H1 (cell line): ENCODE measurements around the gene HNRNPH2. TPM values are rescaled to one million over a fixed set of nuclear protein-coding genes. Genes with fewer than 3 reads are reported as not detected.

Experiments used
- ASH2L ChIP-seq: fragments of 200-600, 300-600 bp; sonication (generic); IDR thresholded peaks from one replicate; pipeline ENCODE4 v1.7.1; 2017; ENCODE audit warnings: low read length
- ATF2 ChIP-seq: IDR thresholded peaks from 2 replicates; pipeline ENCODE4 v1.6.1; 2012; ENCODE audit warnings: low read length, inconsistent platforms
- BCL11A ChIP-seq, 2 experiments: IDR thresholded peaks; one replicate each; pipeline ENCODE4 v1.6.1; 2011; ENCODE audit warnings: low read depth in 2 of 2, low read length in 2 of 2, mild to moderate bottlenecking in 2 of 2
- CHD1 ChIP-seq: IDR thresholded peaks from 2 replicates; pipeline ENCODE4 v1.6.1; 2012; ENCODE audit warnings: low read depth, low read length, improper control_type of control experiment
- CREB1 ChIP-seq: IDR thresholded peaks from 2 replicates; pipeline ENCODE4 v1.6.1; 2012; ENCODE audit warnings: inconsistent platforms
- E2F6 ChIP-seq: IDR thresholded peaks from 2 replicates; pipeline ENCODE4 v1.6.1; 2012; ENCODE audit warnings: inconsistent platforms
- GABPA ChIP-seq: IDR thresholded peaks from 2 replicates; pipeline ENCODE4 v1.6.1; 2011; ENCODE audit warnings: mild to moderate bottlenecking, low read length, moderate library complexity, borderline replicate concordance; ENCODE audit not compliant: insufficient read depth
- JUND ChIP-seq: IDR thresholded peaks from 2 replicates; pipeline ENCODE4 v1.6.1; 2011; ENCODE audit warnings: mild to moderate bottlenecking, improper control_type of control experiment, low read length
- KDM5A ChIP-seq: fragments of 200-600 bp; IDR thresholded peaks from 2 replicates; pipeline ENCODE4 v1.7.1; 2012; ENCODE audit warnings: mild to moderate bottlenecking, low read length, inconsistent platforms, mixed read lengths
- MAFK ChIP-seq: IDR thresholded peaks from 2 replicates; pipeline ENCODE4 v1.6.1; 2012; ENCODE audit warnings: low read depth, mild to moderate bottlenecking, improper control_type of control experiment, low read length
- NANOG ChIP-seq: IDR thresholded peaks from 2 replicates; pipeline ENCODE4 v1.6.1; 2011; ENCODE audit warnings: low read length, low read depth, mild to moderate bottlenecking, inconsistent platforms; ENCODE audit not compliant: insufficient read depth, poor library complexity, severe bottlenecking
- NRF1 ChIP-seq: IDR thresholded peaks from 2 replicates; pipeline ENCODE4 v1.6.1; 2011; ENCODE audit warnings: mild to moderate bottlenecking, low read depth, low read length, improper control_type of control experiment
- POLR2AphosphoS5 ChIP-seq: IDR thresholded peaks from 2 replicates; pipeline ENCODE4 v1.6.1; 2011; ENCODE audit warnings: low read depth, low read length
- RFX5 ChIP-seq: IDR thresholded peaks from 2 replicates; pipeline ENCODE4 v1.6.1; 2011; ENCODE audit warnings: low read depth, low read length, improper control_type of control experiment, borderline replicate concordance
- SIN3A ChIP-seq, 2 experiments: IDR thresholded peaks in 1 of 2; conservative IDR thresholded peaks in 1 of 2; 2 replicates each; pipeline ENCODE4 v1.6.1; 2011 to 2012; ENCODE audit warnings: low read length in 2 of 2, improper control_type of control experiment in 1 of 2, low read depth in 1 of 2, mild to moderate bottlenecking in 1 of 2
- SIX5 ChIP-seq: IDR thresholded peaks from 2 replicates; pipeline ENCODE4 v1.6.1; 2011; ENCODE audit warnings: mild to moderate bottlenecking, low read depth, low read length
- SP1 ChIP-seq: IDR thresholded peaks from 2 replicates; pipeline ENCODE4 v1.6.1; 2011; ENCODE audit warnings: low read depth, low read length
- SP2 ChIP-seq: IDR thresholded peaks from 2 replicates; pipeline ENCODE4 v1.6.1; 2012; ENCODE audit warnings: mild to moderate bottlenecking, low read length, inconsistent platforms
- SP4 ChIP-seq: IDR thresholded peaks from 2 replicates; pipeline ENCODE4 v1.6.1; 2012; ENCODE audit warnings: low read length, inconsistent platforms
- SUZ12 ChIP-seq: fragments of 200-600 bp; sonication (generic); IDR thresholded peaks from 2 replicates; pipeline ENCODE4 v1.6.1; 2012; ENCODE audit warnings: mild to moderate bottlenecking, inconsistent platforms, low read length, moderate library complexity, mixed read lengths
- TAF1 ChIP-seq: IDR thresholded peaks from 2 replicates; pipeline ENCODE4 v1.6.1; 2011; ENCODE audit warnings: mild to moderate bottlenecking, low read depth, low read length
- TAF7 ChIP-seq: optimal IDR thresholded peaks from 2 replicates; pipeline ENCODE3; 2011; ENCODE audit warnings: low read depth, mild to moderate bottlenecking, inconsistent platforms, low read length, moderate library complexity, borderline replicate concordance
- TEAD4 ChIP-seq: IDR thresholded peaks from 2 replicates; pipeline ENCODE4 v1.6.1; 2012; ENCODE audit warnings: low read depth, low read length, inconsistent platforms, mixed read lengths
- polyA plus RNA-seq, 7 experiments: library from polyadenylated mRNA; depleted of rRNA in 3 of 7; stranded (reverse) in 5 of 7; unstranded in 2 of 7; fragments of >200 nt in 5 of 7; fragments of 200-250 nt in 2 of 7; gene quantifications; 1 replicate in 5 of 7; 2 replicates in 1 of 7; 4 replicates in 1 of 7; pipeline versions ENCODE4 v1.2.1 to v1.2.3, GENCODE V29; 2011 to 2013; ENCODE audit warnings: missing spikeins in 2 of 7, mixed read lengths in 2 of 7
- total RNA-seq: library from RNA; stranded (reverse); fragmentation: NEBNext Ultra II Directional; extraction: Animal tissue kit (Norgen Biotek cat#: 25700); gene quantifications from 2 replicates; pipeline ENCODE4 v1.2.1, GENCODE V29; 2021

The HNRNPH2 gene
- total and polyA plus RNA-seq, 2 of the 8 experiments (the other 6 are each of a cell fraction or from before 2014, with no cell fraction given), result 27.7 to 66.7 TPM

- TF ChIP-seq NANOG, result no peak
- TF ChIP-seq TAF7, result peak; percentile 33
- peak; percentile 96 for TF ChIP-seq SP4
- peak; percentile 90 for TF ChIP-seq CREB1
- no peak for TF ChIP-seq GABPA
- TF ChIP-seq ATF2, result peak; percentile 63; the same call in 1 of the 2 replicates
- TF ChIP-seq SIX5, result no peak
- TF ChIP-seq SP2, result peak; percentile 20; the same call in 1 of the 2 replicates
- no peak for TF ChIP-seq BCL11A (IDR thresholded peaks at IDR 0.05; ENCODE audit: low read depth in 2 of 2, low read length in 2 of 2)
- TF ChIP-seq SUZ12, result no peak
- TF ChIP-seq E2F6, result 0 out of 2 replicates have a peak, but pooled peaks have one; percentile 7
- peak; percentile 13 to 59; a peak in 1 of 4 replicates for TF ChIP-seq SIN3A (conservative IDR thresholded peaks at IDR 0.05 in 1 of 2, IDR thresholded peaks at IDR 0.05 in 1 of 2; ENCODE audit: low read depth in 1 of 2, low read length in 2 of 2)
- TF ChIP-seq KDM5A, result peak; percentile 58; the same call in 1 of the 2 replicates
- no peak for TF ChIP-seq MAFK
- peak; percentile 89 for TF ChIP-seq SP1
- no peak for TF ChIP-seq CHD1
- peak; percentile 81 for TF ChIP-seq POLR2AphosphoS5
- peak; percentile 69; the same call in 1 of the 2 replicates for TF ChIP-seq RFX5
- TF ChIP-seq TAF1, result peak; percentile 68
- no peak for TF ChIP-seq NRF1
- TF ChIP-seq TEAD4, result no peak
- peak; percentile 52 for TF ChIP-seq ASH2L
- no peak for TF ChIP-seq JUND
Observed at GRCh38 chrX:101407748-101408531, at the start of gene HNRNPH2, which contains the start of gene GLA (continued).
